HT-29 (cell line): ENCODE data around the gene GLIPR1L2. TPM values are rescaled to one million over a fixed set of nuclear protein-coding genes. Genes with fewer than 3 reads are reported as not detected.

Experiments used
- DNase-seq: peaks from one replicate; pipeline ENCODE4 v3.0.0-alpha.2; 2015; ENCODE audit warnings: low spot score
- total RNA-seq: library from RNA; depleted of rRNA; stranded (reverse); fragments of >200 nt; shearing (Covaris generic); gene quantifications from 2 replicates; pipeline ENCODE4 v1.2.3, GENCODE V29; 2014; rRNA removed

GLIPR1L2 gene
- total RNA-seq, 1 experiment from 2014 or later, result not detected

GRCh38 chr12:75477137-75477536, 86.2 kb downstream of the GLIPR1L2 start:
- no peak for DNase-seq

- DNase-seq, result no peak
Observed at GRCh38 chr12:75478116-75478794, 87.4 kb downstream of the GLIPR1L2 start.

- peak; percentile 32 for DNase-seq
Observed at GRCh38 chr12:75479963-75480461, 89.1 kb downstream of the GLIPR1L2 start.

- peak; percentile 54 for DNase-seq
Observed at GRCh38 chr12:75480469-75480949, 89.6 kb downstream of the GLIPR1L2 start, which contains the start of gene GLIPR1. Gene GLIPR1 (plus strand): TSS chr12:75480755. CDS start chr12:75480881, 126 bp downstream.

GRCh38 chr12:75481013-75481705, 90.3 kb downstream of the GLIPR1L2 start:
- DNase-seq, result no peak

- no peak for DNase-seq
Observed at GRCh38 chr12:75481774-75482173, 90.9 kb downstream of the GLIPR1L2 start.

Other genes with a start within 250 kb of the GLIPR1L2 start
- gene KCNC2, start 181.2 kb upstream of the GLIPR1L2 start, total RNA-seq, result not detected in 2 replicates
- gene CAPS2, start 60.8 kb upstream of the GLIPR1L2 start, total RNA-seq, result 2.8 and 4.0 TPM in 2 replicates
- not detected in 2 replicates for gene GLIPR1L1, start 56.4 kb upstream of the GLIPR1L2 start, total RNA-seq
- 0.52 and 1.2 TPM in 2 replicates for gene GLIPR1, start 89.7 kb downstream of the GLIPR1L2 start, total RNA-seq
- gene KRR1, start 120.5 kb downstream of the GLIPR1L2 start, total RNA-seq, result 12.1 and 14.6 TPM in 2 replicates